Dermis blood vessel endothelial cell (primary cell): ENCODE results near the gene KCNJ2. TPM values are rescaled to one million over a fixed set of nuclear protein-coding genes. Genes with fewer than 3 reads are reported as not detected.

Experiments
- DNase-seq: peaks from one replicate; pipeline ENCODE4 v3.0.0; 2010
- total RNA-seq: library from RNA; depleted of rRNA; stranded (reverse); fragments of >200 nt; gene quantifications from 2 replicates; pipeline ENCODE4 v1.2.3, GENCODE V29; 2014

The KCNJ2 gene
- total RNA-seq, 1 donor from 2014 or later: 11.6 TPM

GRCh38 chr17:70206361-70207010 is 37.2 kb downstream of the KCNJ2 start:
- DNase-seq: no peak

GRCh38 chr17:70207184-70207583 is 37.9 kb downstream of the KCNJ2 start:
- DNase-seq: no peak

GRCh38 chr17:70208080-70208794 is 38.9 kb downstream of the KCNJ2 start:
- DNase-seq: no peak

- DNase-seq: no peak
Measured at GRCh38 chr17:70208825-70209555, 39.7 kb downstream of the KCNJ2 start.

- DNase-seq: no peak
Measured at GRCh38 chr17:70215656-70216055, 46.3 kb downstream of the KCNJ2 start.

GRCh38 chr17:70217571-70217970 is 48.2 kb downstream of the KCNJ2 start:
- DNase-seq: no peak

GRCh38 chr17:70225276-70225675 is 55.9 kb downstream of the KCNJ2 start:
- DNase-seq: no peak

Other genes with a start within 250 kb of the KCNJ2 start
- gene KCNJ16, start 94.3 kb upstream of the KCNJ2 start, total RNA-seq: 0.60 and 1.7 TPM in 2 replicates